GM21786 (cell line): ENCODE measurements around the gene CDYL2.
"Not testable (repeated sequence)": the region's sequence is repeated elsewhere in the genome, so short reads cannot be mapped to it uniquely, and the experiment has no call there.

Experiments used
- ATAC-seq: cut with Tn5 transposase; IDR thresholded peaks from one replicate; pipeline ENCODE4 v1.9.1; 2021; ENCODE audit not compliant: unreplicated experiment

The CDYL2 gene

GRCh38 chr16:80672379-80672778 lies 132.0 kb downstream of the CDYL2 start:
- no peak for ATAC-seq

- peak; percentile 48 for ATAC-seq
These were observed 133.0 kb downstream of the CDYL2 start for GRCh38 chr16:80671281-80671849.

DNA sequence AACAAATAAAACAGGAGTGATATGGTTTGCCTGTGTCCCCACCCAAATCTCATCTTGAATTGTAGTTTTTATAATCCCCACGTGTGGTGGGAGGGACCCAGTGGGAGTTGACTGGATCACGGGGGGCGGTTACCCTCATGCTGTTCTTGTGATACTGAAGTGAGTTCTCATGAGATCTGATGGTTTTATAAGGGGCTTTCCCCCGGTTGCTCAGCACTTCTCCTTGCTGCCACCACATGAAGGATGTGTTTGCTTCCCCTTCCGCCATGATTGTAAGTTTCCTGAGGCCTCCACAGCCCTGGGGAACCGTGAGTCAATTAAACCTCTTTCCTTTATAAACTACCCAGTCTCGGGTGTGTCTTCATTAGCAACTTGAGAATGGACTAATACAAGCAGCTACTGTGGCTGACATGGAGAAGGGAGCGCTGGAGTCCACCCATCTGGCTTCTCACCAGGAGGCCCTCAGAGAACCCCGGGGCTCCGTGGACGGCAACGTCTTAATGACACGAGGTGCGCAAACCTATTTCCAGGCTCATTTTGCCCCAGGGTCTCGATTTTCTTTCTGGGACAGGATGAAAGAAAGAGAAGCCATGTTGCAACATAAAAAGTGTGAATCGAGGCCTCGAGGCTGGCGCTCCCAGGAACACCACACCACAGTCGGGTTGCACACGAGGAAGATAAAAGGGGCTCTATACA lies 134.1 kb downstream of the CDYL2 start:
- ATAC-seq, result no peak

- ATAC-seq, result no peak
These were observed 134.7 kb downstream of the CDYL2 start for GRCh38 chr16:80669673-80670072.

DNA sequence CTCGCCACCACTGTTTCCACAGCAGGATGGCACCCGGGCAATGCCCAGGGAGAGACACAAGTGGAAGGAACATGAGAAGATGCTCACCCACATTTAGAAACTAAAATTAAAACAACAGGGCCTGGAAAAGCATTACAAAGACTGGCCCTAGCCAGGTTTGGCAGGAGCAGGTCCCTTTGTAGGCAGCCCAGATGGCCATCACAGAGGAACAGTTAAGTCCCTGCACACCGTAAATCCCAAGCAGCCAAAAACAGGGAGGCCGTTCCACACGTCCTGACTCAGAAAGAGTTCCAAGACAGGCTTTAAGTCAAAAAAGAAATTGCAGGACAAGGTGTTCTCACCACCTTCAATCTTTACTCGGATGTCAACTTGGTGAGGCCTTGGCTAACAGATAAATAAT lies 136.5 kb downstream of the CDYL2 start:
- no peak for ATAC-seq

- no peak for ATAC-seq
These were observed 137.2 kb downstream of the CDYL2 start for GRCh38 chr16:80667251-80667560.

DNA sequence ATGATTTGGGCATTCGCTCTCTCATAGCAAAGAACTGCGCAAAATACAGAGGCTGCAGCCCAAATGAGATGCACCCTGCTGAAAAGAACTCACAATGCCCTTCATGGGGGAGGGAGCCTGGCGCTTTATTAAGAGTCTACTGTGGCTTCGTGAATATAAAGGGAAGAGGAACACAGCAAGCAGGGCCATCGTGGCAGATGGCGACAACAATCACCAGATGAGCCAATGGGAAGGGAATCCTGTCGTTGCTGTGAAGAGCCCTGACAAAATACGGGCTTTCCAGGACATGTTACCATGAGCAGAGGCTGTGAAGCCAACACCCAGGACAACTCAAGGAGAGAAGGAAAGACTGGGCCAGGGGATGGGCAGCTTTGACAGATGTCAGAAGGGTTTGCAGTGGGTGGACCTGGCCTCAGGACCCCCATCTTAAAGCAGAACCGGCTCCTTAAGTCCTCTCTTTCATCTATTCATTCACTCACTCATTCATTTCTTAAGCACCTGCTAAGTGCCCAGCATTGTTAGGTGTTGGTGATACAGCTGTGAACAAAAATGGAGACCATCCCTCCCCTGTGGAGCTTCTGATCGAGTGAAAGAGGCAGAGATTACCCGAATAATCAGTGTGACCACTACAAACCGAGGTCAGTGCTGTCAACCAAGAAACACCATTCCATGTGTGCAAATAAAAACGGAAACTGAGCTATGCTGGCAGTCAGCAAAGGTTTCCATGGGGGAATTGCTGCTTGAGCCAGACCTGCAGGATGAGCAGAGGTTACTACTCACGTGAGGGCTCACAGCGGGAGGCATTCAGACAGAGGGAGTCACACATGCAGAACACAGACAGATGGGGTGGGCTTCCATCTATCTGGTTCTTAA lies 137.8 kb downstream of the CDYL2 start:
- ATAC-seq, result no peak

DNA sequence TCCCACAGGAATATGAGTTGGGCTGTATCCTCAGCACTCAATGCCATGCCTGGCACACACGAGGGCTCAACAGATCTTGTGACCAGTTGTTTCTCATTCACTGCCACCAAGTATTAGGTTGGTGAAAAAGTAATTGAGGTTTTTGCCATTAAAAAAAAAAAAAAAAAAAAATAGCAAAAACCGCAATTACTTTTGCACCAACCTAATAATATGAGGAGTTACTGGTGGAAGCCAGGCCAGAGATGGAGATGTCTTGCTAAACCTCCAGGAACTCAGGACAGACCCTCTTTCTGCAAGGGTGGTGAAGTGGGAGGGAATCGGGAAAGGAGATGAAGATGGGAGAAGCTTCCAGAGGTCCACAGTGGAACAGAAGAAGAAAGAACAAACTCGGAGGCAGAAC lies 139.0 kb downstream of the CDYL2 start:
- no peak for ATAC-seq

GRCh38 chr16:80664786-80665185 lies 139.6 kb downstream of the CDYL2 start:
- ATAC-seq, result no peak

GRCh38 chr16:80664226-80664625 lies 140.2 kb downstream of the CDYL2 start:
- ATAC-seq, result no peak

DNA sequence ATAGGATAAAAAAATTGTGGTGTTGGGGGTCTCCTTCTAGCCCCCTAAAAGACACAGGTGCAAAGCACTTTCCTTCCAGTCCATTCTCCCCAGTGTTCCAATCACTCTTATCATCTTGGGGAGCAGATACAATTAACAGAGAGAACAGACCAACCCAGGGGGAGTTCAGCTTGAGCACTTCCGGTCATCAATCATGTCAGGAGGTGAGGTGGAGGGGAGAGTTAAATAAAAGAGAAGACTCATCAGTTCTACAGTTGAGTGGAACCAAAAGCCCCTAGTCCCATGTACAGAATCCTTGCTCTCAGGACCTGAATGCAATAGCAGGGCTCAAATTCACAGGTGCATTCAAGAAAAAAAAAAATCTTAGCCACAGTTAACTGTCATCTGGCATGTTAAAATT lies 141.3 kb downstream of the CDYL2 start:
- no peak for ATAC-seq

- ATAC-seq, result no peak
These were observed 144.5 kb downstream of the CDYL2 start for GRCh38 chr16:80659865-80660264.

- peak; percentile 96 for ATAC-seq
These were observed 147.7 kb downstream of the CDYL2 start for GRCh38 chr16:80656711-80657150.

DNA sequence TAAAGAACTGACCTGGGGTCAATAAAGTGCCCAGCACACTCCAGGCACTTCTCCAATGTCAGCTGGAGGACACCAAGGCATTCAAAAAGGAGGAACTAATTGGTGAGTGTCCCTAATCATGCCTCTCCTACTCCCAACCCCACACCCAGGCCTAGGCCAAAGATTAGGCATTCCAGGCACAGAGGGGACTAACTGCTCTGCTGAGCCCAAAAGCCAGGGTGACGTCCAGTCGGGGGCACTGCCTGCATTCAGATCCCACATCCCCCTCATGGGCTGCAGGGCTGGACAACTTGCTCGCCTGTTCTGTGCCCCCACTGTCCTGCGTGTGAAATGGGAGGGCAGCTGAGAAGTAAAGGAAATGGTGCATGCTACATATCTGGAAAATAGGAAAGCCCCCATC lies 148.2 kb downstream of the CDYL2 start:
- ATAC-seq, result no peak

DNA sequence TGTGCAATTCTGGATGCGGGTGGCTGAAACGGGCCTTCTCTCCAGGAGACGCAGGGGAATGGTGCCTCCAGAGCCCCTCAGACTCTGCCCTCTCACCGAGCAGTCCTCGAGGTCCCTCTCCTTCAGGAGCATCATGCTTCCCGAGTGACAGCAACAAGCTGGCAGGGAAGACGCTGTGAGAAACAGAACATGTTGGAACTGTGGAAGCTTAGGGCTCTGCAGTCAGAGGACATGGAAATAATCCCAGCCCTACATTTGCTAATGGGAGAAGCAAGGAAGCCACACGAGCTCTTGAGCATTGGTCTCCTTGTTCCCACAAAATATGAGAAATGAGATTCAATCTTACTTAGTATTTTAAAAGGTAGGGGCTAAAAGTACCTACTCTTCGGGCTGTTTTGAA lies 148.6 kb downstream of the CDYL2 start:
- ATAC-seq, result no peak

DNA sequence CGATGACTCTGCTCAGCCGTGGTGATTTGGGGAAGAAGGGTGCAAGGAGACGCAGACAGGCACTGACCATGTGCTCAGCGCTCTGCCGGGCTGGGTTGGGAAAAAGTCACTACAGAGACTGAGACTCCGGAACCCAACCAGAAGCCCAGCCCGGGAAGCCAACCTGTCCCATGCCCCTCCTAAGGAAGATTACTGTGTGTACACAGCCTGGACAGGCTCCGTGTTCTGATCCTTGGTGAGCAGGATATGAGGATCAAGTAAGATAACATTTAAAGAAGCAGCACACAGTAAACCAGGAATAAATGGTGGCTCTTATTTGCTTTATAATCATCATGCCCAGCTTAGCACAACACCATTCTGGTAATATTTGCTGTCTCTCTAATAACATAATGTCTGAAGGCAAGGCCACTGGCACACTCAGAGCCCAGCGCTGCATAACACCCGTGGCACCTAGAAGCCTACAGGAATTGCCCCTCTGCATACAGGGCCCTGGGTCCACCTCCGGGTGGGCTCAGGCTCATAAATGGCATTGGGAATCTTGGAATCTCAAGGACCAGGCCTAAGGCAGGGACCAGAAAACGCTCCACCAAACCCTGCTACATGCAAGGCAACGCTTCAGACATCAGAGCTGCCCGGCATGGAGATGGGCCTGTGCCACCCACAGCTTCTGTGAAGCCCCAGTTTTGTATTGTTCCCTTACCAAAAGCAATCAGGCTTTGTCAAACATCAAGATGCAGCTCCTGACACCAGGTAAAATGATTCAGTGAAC lies 150.1 kb downstream of the CDYL2 start:
- no peak for ATAC-seq

- no peak for ATAC-seq
These were observed 152.0 kb downstream of the CDYL2 start for GRCh38 chr16:80652441-80652840.

DNA sequence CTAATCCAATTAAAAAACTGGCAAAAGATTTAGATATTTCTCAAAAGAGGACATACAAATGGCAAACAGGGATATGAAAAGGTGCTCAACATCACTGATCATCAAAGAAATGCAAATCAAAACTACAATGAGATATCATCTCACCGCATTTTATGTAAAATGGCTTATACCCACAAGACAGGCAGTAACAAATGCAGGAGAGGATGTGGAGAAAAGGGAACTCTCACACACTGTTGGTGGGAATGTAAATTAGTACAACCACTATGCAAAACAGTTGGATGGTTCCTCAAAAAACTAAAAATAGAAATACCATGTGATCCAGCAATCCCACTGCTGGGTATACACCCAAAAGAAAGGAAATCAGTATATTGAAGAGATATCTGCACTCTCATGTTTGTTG lies 154.1 kb downstream of the CDYL2 start:
- not testable (repeated sequence) for ATAC-seq

GRCh38 chr16:80640316-80640715 lies 164.1 kb downstream of the CDYL2 start:
- no peak for ATAC-seq

GRCh38 chr16:80639636-80640035 lies 164.8 kb downstream of the CDYL2 start:
- no peak for ATAC-seq

- no peak for ATAC-seq
These were observed 166.8 kb downstream of the CDYL2 start for GRCh38 chr16:80637621-80638020.
